Stimulated activated CD4-positive, alpha-beta T cell treated with anti-CD3 and anti-CD28 coated beads, Interleukin-12 subunit alpha, Interleukin-12 subunit beta, amount 100 ng/mL, for 24 hours (primary cell): ENCODE data around the gene POLR3K.

ENCODE experiments used
- DNase-seq, 2 experiments: peaks; one replicate each; pipeline ENCODE4 v3.0.0-alpha.2; 2020; ENCODE audit warnings: low read depth in 2 of 2

POLR3K gene

GRCh38 chr16:53346-54236 lies at the start of gene POLR3K, which contains the start of gene SNRNP25:
Gene POLR3K (minus strand): TSS chr16:53608. CDS start chr16:53586, 22 bp downstream.
Gene SNRNP25 (plus strand): TSS chr16:53828. CDS start chr16:54017, 189 bp downstream.
- DNase-seq = peak; percentile 96 to 99

GRCh38 chr16:102060-102855 lies 48.9 kb upstream of the POLR3K start:
- DNase-seq = no peak

GRCh38 chr16:101586-101985 lies 48.2 kb upstream of the POLR3K start:
- DNase-seq = no peak

GRCh38 chr16:100989-101388 lies 47.6 kb upstream of the POLR3K start:
- DNase-seq = no peak

GRCh38 chr16:97822-98221 lies 44.4 kb upstream of the POLR3K start:
- no peak for DNase-seq

GRCh38 chr16:96935-97381 lies 43.5 kb upstream of the POLR3K start:
- DNase-seq = peak; percentile 68 to 82

GRCh38 chr16:94918-95265 lies 41.5 kb upstream of the POLR3K start:
- DNase-seq = no peak

- no peak for DNase-seq
These were observed 39.3 kb upstream of the POLR3K start for GRCh38 chr16:92431-93339.

- DNase-seq = no peak
These were observed 38.1 kb upstream of the POLR3K start for GRCh38 chr16:91484-91883.

GRCh38 chr16:89391-90302 lies 36.2 kb upstream of the POLR3K start:
- no peak for DNase-seq

GRCh38 chr16:88613-89012 lies 35.2 kb upstream of the POLR3K start:
- no peak for DNase-seq

- no peak for DNase-seq
These were observed 33.1 kb upstream of the POLR3K start for GRCh38 chr16:86483-86952.

- no peak for DNase-seq
These were observed 32.5 kb upstream of the POLR3K start for GRCh38 chr16:85865-86264.

GRCh38 chr16:85407-85782 lies 32.0 kb upstream of the POLR3K start:
- no peak for DNase-seq

- DNase-seq = peak; percentile 26 to 43
These were observed 31.5 kb upstream of the POLR3K start for GRCh38 chr16:84718-85406.

GRCh38 chr16:83781-84615 lies 30.6 kb upstream of the POLR3K start:
- no peak for DNase-seq

GRCh38 chr16:83060-83603 lies 29.7 kb upstream of the POLR3K start:
- DNase-seq = no peak

GRCh38 chr16:79151-80054 lies 26.0 kb upstream of the POLR3K start:
- DNase-seq = no peak
